Epithelial cell of proximal tubule (primary cell): ENCODE measurements around the gene TGFBR3. TPM values are rescaled to one million over a fixed set of nuclear protein-coding genes. Genes with fewer than 3 reads are reported as not detected.

ENCODE experiments used
- DNase-seq: peaks from one replicate; pipeline ENCODE4 v3.0.0-alpha.2; 2011; ENCODE audit warnings: low read depth
- H3K4me3 ChIP-seq: 2 replicates; pipeline ENCODE4 v1.5.1; 2011; ENCODE audit warnings: low read depth, mild to moderate bottlenecking, low read length
- CTCF ChIP-seq: conservative IDR thresholded peaks from 2 replicates; pipeline ENCODE4 v1.5.1; 2012; ENCODE audit warnings: low read depth, mild to moderate bottlenecking, low read length
- total RNA-seq: library from RNA; depleted of rRNA; stranded (reverse); fragments of >200 nt; gene quantifications from 2 replicates; pipeline ENCODE4 v1.2.3, GENCODE V29; 2015

The TGFBR3 gene
- total RNA-seq, 1 donor from 2014 or later: 6.9 TPM

GRCh38 chr1:91851130-91852010 lies 34.6 kb downstream of the TGFBR3 start:
- no peak for TF ChIP-seq CTCF
- no peak for DNase-seq
- peak overlapping the region; percentile 44 for H3K4me3 ChIP-seq

- H3K4me3 ChIP-seq: peak overlapping the region; percentile 44
- DNase-seq: no peak
- no peak for TF ChIP-seq CTCF
These were observed 35.2 kb downstream of the TGFBR3 start for GRCh38 chr1:91850708-91851107.

- no peak for DNase-seq
- no peak for TF ChIP-seq CTCF
- H3K4me3 ChIP-seq: no peak overlapping the region
These were observed 38.1 kb downstream of the TGFBR3 start for GRCh38 chr1:91847851-91848250.

GRCh38 chr1:91846639-91847013 lies 39.3 kb downstream of the TGFBR3 start:
- no peak for TF ChIP-seq CTCF
- no peak for DNase-seq
- no peak overlapping the region for H3K4me3 ChIP-seq

GRCh38 chr1:91846007-91846638 lies 39.8 kb downstream of the TGFBR3 start:
- H3K4me3 ChIP-seq: no peak overlapping the region
- no peak for TF ChIP-seq CTCF
- DNase-seq: no peak

GRCh38 chr1:91844862-91845528 lies 41.0 kb downstream of the TGFBR3 start:
- H3K4me3 ChIP-seq: no peak overlapping the region
- no peak for TF ChIP-seq CTCF
- DNase-seq: peak; percentile 64
